ENCODE results near the gene AGO1.
"Not testable (repeated sequence)": the region's sequence is repeated elsewhere in the genome, so short reads cannot be mapped to it uniquely, and the experiment has no call there.

The AGO1 gene

GRCh38 chr1:35972631-35973030 is 89.6 kb downstream of the AGO1 start:
- DNase-seq (ENCODE audit: low read depth in 2 of 2) = not testable (repeated sequence)

DNA sequence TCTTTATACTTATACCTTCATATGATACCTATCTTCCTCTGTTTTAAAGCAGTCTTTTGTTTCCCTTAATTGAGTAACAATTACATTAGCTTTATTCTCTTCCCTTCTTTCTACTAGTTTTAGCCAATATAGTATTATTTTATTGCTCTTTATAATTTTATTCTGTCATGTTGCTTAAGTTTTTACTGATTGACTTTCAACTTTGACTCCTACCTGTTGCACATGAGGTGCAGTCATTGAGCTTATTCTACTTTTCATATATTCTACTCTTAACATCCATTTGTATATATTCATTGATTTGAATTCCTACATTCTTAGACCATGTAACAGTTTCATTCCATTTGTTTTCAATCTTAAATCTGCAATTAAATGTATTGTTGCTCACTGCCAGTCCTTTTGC is 97.1 kb downstream of the AGO1 start:
- no peak for DNase-seq (ENCODE audit: low read depth in 2 of 2)

Data from stimulated activated CD8-positive, alpha-beta memory T cell treated with anti-CD3 and anti-CD28 coated beads, Interleukin-2, amount 100 ng/mL, for 48 hours (primary cell).